HG03159 (cell line): Measurements from ENCODE around the gene MEIOB.
A peak's percentile ranks its signal among the peaks of the same experiment; 100 is the strongest.

Source experiments
- ATAC-seq: cut with Tn5 transposase; IDR thresholded peaks from one replicate; pipeline ENCODE4 v1.9.1; 2021; ENCODE audit warnings: mild to moderate bottlenecking, moderate library complexity; ENCODE audit not compliant: unreplicated experiment

The MEIOB gene

GRCh38 chr16:1832838-1833454 is 39.0 kb downstream of the MEIOB start:
- no peak for ATAC-seq

- no peak for ATAC-seq
Measured at GRCh38 chr16:1831186-1832075, 40.5 kb downstream of the MEIOB start.

GRCh38 chr16:1830213-1830612 is 41.8 kb downstream of the MEIOB start:
- no peak for ATAC-seq

GRCh38 chr16:1828645-1829410 is 43.1 kb downstream of the MEIOB start:
- ATAC-seq = no peak

DNA sequence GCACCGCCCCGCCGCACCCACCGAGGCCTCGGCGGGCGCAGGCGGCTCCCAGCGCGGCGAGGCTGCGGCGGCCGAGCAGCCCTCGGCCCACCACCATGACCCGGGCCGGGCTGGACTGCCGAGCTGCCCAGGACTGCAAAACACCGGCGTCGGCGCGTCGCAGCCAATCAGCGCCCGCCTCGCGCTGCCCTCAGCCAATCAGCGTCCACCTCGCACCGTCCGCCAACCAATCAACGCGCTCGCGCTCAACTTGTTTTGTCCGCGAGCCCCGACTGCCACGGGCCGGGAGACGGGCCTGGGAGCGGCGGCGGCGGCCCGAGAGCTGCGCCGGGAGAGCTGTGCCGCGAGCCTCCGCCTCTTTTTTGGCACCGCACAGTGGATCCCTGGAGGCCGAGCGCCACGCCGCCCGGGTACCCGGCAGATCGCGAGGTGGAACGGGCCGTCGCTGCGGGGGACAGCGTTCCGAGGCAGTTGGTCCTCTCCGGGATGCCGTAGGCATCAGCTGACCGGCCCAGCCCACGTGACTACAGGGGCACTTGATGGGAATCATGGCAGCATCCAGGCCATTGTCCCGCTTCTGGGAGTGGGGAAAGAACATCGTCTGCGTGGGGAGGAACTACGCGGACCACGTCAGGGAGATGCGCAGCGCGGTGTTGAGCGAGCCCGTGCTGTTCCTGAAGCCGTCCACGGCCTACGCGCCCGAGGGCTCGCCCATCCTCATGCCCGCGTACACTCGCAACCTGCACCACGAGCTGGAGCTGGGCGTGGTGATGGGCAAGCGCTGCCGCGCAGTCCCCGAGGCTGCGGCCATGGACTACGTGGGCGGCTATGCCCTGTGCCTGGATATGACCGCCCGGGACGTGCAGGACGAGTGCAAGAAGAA is 45.0 kb downstream of the MEIOB start, which contains the start of the genes FAHD1 and HAGH:
Gene FAHD1, plus strand, starts transcription at position 516 of the 883 bp plus-strand sequence. Its CDS starts 33 bp downstream, at position 549.
Gene HAGH, minus strand, starts transcription at position 135 of the 883 bp plus-strand sequence. Its CDS starts 38 bp downstream, at position 97.
- ATAC-seq = peak; percentile 85

GRCh38 chr16:1825864-1826690 is 45.9 kb downstream of the MEIOB start:
- peak; percentile 43 for ATAC-seq

GRCh38 chr16:1825381-1825863 is 46.5 kb downstream of the MEIOB start:
- ATAC-seq = no peak

DNA sequence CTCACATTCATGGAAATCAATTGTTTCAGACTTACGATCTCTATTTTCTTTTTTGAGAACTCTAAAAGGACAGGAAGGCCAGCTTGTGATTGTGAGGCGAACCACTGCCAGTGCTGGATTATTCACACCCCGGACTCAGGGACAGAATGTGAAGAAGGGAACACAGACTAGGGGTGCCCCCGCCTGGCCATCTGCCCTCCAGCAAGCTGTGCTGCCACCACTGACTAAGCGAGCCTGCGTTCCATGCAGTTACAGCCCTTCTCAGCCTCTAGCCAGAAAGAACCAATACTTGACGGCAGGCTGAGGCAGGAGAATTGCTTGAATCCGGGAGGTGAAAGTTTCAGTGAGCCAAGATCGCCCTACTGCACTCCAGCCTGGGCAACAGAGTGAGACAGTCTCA is 48.1 kb downstream of the MEIOB start:
- no peak for ATAC-seq

GRCh38 chr16:1822801-1823200 is 49.2 kb downstream of the MEIOB start:
- ATAC-seq = no peak

DNA sequence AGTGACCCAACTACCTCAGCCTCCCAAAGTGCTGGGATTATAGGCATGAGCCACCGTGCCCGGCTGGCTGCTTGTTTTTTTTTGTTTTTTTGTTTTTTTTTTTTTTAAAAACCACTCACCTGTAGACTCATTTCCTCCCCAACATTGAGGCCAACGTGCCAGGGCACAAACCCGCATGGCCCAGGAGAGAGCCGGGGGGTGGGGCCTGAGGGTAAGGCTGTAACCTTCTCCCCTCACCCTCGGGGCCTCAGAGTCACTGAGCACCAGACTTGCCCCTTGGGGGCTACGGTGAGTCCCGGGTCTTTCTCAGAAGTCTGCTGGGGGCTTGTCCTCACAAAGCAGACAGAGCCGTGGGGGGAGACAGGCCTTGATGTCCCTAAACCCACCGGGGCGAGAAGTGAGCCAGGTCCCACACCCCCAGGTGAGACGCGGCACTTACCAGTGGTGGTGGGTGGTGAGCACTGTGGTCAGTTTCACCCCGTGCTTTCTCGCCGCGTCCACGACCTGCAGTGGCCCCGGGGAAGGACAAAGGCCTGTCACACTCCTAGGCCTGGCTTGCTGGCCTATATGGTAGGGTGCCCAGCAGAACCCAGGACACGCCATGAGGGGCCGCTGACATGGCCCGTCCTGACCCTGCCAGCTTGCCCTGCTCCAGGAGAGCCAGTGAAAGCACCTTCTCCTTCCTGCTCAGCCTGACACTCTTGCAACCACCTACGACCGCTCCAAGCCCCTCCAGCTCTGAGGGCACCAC is 49.9 kb downstream of the MEIOB start:
- ATAC-seq = no peak

GRCh38 chr16:1820946-1821290 is 51.0 kb downstream of the MEIOB start:
- ATAC-seq = no peak

DNA sequence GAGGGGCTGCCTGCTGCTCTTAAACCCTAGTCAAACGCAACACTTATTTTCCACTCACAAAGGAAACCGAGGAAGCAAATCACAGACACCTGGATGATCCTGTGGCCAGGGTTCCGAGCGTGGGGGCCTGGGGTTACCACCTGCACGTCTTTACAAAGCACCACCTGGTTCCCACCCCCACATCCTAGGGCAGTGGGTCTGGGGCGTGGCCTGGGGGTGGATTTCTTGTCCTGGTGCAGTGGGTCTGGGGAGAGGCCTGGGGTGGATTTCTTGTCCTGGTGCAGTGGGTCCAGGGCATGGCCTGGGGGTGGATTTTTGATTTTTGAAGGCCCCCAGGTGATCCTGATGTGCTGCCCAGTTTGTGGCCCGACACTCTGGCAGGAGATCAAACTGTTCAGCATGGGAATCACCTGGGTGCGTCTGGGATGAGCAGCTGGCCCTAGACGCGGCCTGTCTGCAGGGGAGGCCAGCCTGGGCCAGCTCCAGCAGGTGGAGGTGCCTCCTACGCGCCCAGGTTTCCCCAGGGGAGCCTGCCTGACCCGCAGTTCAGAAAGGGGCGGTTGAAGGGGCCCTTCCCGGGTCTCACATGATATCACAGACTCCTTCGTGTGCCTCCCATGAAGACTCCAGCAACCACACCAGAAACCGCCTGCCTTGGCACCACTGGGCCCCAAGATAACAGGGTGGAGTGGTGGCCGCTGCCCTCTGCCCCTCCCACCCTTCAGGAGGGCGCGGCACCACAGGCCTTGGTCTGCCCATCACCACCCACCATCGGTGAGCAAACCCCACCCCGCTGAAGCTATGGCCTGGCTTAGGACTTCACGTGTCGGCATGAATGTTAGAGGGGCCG is 51.6 kb downstream of the MEIOB start:
- ATAC-seq = no peak

GRCh38 chr16:1819611-1820010 is 52.4 kb downstream of the MEIOB start:
- ATAC-seq = no peak

DNA sequence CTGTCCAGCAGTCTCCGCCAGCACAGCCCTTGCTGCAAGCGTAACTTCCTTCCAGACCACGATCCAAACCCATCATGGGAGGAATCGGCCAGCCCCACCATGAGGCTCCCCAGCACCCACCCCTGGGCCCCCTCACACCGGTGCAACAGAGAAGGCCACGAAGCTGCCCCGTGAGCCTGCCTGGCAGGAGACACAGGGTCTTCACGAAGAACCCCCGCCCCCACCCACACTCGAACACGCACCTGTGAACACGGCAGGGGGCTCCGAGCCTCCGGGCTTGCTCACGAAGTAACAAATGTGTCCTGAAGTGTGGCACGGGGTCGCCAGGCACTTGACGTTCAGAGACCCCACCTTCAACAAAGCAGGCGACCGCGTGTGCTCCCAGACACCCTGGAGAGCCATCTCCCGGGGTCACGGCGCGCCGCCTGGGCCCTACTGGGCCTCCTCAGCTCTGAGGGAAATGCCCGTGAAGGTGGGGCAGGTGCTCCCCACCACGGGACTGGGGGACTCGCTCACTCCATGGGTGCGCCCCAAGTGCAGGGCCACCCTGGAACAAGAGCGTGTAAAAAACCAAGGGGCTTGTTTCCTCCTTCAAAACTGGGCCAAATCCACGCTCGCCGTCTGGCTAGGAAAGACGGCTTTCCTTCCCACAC is 53.0 kb downstream of the MEIOB start:
- ATAC-seq = no peak

GRCh38 chr16:1818204-1818872 is 53.6 kb downstream of the MEIOB start:
- ATAC-seq = no peak

DNA sequence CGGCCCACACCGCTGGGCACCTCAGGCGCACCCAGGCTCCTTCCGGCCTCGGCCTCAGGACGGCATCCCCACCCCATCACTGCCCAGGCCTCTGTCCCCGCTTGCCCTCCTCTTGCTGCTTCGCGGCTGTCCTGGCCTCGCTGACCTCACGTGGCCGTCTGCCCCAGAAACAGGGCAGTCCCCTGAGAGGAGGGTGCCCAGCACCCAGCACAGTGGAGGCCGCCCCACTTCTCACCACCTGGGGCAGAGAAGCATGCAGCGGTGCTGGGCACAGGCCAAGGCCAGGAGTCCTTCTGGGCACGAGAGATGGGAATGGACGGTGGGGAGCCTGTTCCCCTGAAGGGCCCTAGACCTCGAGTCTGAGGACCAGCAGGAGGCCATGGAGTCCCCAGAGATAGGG is 54.2 kb downstream of the MEIOB start:
- ATAC-seq = no peak

DNA sequence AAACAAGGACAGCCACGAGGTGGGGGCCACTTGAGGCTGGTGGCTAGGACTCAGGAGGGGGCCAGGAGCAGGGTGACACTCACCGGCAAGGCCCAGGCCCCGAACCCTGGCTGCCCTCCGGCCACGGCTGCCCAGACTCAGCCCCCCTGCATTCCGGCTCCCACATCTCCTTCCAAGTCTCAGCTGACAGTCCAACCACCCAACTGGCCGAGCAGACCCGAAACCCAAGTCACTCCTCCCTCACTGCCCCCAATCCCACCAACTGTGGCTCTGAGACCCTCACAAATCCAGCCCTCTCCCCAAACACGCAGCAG is 54.7 kb downstream of the MEIOB start:
- no peak for ATAC-seq
